Smooth muscle cell (in vitro differentiated cells): ENCODE measurements around the gene S1PR5. TPM values are rescaled to one million over a fixed set of nuclear protein-coding genes. Genes with fewer than 3 reads are reported as not detected.
A peak's percentile ranks its signal among the peaks of the same experiment; 100 is the strongest.

Experiments used
- DNase-seq: peaks from one replicate; lab custom pipeline; 2025; ENCODE audit not compliant: unreplicated experiment; lab: John Stamatoyannopoulos, UW
- H2AFZ ChIP-seq: fragments of 200-600 bp; sonication (generic); 2 replicates; pipeline ENCODE4 v1.6.0; 2016; ENCODE audit warnings: antibody characterized with exemption, low read depth, mild to moderate bottlenecking
- H3F3A ChIP-seq: fragments of 200-600 bp; sonication (generic); 2 replicates; pipeline ENCODE4 v1.6.0; 2017; ENCODE audit warnings: antibody characterized with exemption, low read depth
- H3K27ac ChIP-seq: fragments of 200-600 bp; sonication (generic); 2 replicates; pipeline ENCODE4 v1.5.1; 2016; ENCODE audit warnings: low read depth, mild to moderate bottlenecking
- H3K27me3 ChIP-seq: fragments of 200-600 bp; sonication (generic); 2 replicates; pipeline ENCODE4 v1.6.1; 2016; ENCODE audit warnings: low read depth, mild to moderate bottlenecking
- H3K36me3 ChIP-seq: fragments of 200-600 bp; sonication (generic); 2 replicates; pipeline ENCODE4 v1.5.1; 2016; ENCODE audit warnings: low read depth
- H3K4me1 ChIP-seq: fragments of 200-600 bp; sonication (generic); 2 replicates; pipeline ENCODE4 v1.5.1; 2016; ENCODE audit warnings: low read depth
- H3K4me2 ChIP-seq: fragments of 200-600 bp; sonication (generic); 2 replicates; pipeline ENCODE4 v1.6.0; 2016; ENCODE audit warnings: mild to moderate bottlenecking
- H3K4me3 ChIP-seq: fragments of 200-600 bp; sonication (generic); 2 replicates; pipeline ENCODE4 v1.5.1; 2016; ENCODE audit warnings: mild to moderate bottlenecking
- H3K79me2 ChIP-seq: fragments of 200-600 bp; sonication (generic); 2 replicates; pipeline ENCODE4 v1.6.0; 2016; ENCODE audit warnings: low read depth, mild to moderate bottlenecking
- H3K9ac ChIP-seq: fragments of 200-600 bp; sonication (generic); 2 replicates; pipeline ENCODE4 v1.6.0; 2016; ENCODE audit warnings: low read depth
- H3K9me3 ChIP-seq: fragments of 200-600 bp; sonication (generic); replicated peaks from 2 replicates; pipeline ENCODE4 v1.5.1; 2016; ENCODE audit warnings: low read depth
- H4K20me1 ChIP-seq: fragments of 200-600 bp; sonication (generic); 2 replicates; pipeline ENCODE4 v1.6.0; 2016; ENCODE audit warnings: low read depth
- WGBS: methylation state at CpG from one replicate; pipeline ENCODE4 v1.1.7; 2016; ENCODE audit warnings: low lambda C conversion rate; 5-methylcytosine and 5-hydroxymethylcytosine counted together
- polyA plus RNA-seq: library from polyadenylated mRNA; unstranded; fragments of >200 nt; fragmentation: Nextera tagmentation; extraction: Ambion mirVana; gene quantifications from 2 replicates; pipeline ENCODE4 v1.2.1, GENCODE V29; 2016
- total RNA-seq: library from RNA; depleted of rRNA; stranded (reverse); fragments of >200 nt; gene quantifications from 2 replicates; pipeline ENCODE4 v1.2.3, GENCODE V29; 2014
- TF ChIP-seq, protein P1 (sequence below): fragments of 200-600 bp; sonication (generic); IDR thresholded peaks from 2 replicates; pipeline ENCODE4 v1.5.1; 2017; ENCODE audit warnings: borderline replicate concordance, mild to moderate bottlenecking, antibody characterized with exemption; ENCODE audit not compliant: insufficient read depth, poor library complexity, severe bottlenecking

S1PR5 gene
- total and polyA plus RNA-seq, 2 experiments from 2014 or later: 5.3 to 9.0 TPM

DNA sequence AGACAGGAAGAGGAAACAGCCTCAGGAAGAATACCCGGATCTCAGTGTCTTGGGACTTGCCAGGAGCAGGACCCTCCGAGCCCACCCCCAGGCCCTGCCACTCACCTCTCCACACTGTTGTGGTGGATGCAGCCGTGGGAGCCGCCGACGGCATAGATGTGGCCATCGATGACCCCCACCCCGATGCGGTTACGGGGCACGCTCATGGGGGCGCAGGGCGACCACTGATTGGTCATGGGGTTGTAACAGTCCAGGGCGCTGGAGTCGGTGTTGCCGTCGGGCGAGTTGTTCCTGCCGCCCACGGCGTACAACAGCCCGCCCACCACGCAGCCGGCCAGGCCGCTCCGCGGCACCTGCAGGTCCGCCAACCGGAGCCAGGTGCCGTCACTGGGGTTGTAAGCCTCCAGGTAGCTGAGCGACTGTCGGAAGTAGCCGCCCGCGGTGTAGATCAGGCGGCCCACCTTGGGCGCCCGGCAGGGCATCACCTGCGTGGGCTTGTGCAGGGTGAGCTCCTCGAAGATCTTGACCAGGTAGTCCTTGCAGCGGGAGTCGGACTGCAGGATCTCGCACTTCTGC, 25.7 kb downstream of the S1PR5 start:
- Histone ChIP-seq H3K9ac (no peak overlapping the region), H3K4me3 (no peak overlapping the region), H3K4me2 (no peak overlapping the region), H4K20me1 (peaks cover 33% of the 10 kb centered on the region), H3F3A (no peaks in the 10 kb centered on the region), H3K27me3 (no peaks in the 10 kb centered on the region), H2AFZ (no peak overlapping the region), H3K36me3 (peaks cover 6% of the 10 kb centered on the region), H3K9me3 (no peaks in the 10 kb centered on the region), H3K4me1 (no peaks in the 10 kb centered on the region), H3K79me2 (peaks cover 4% of the 10 kb centered on the region), H3K27ac (no peak overlapping the region)
- TF ChIP-seq, protein P1, sequence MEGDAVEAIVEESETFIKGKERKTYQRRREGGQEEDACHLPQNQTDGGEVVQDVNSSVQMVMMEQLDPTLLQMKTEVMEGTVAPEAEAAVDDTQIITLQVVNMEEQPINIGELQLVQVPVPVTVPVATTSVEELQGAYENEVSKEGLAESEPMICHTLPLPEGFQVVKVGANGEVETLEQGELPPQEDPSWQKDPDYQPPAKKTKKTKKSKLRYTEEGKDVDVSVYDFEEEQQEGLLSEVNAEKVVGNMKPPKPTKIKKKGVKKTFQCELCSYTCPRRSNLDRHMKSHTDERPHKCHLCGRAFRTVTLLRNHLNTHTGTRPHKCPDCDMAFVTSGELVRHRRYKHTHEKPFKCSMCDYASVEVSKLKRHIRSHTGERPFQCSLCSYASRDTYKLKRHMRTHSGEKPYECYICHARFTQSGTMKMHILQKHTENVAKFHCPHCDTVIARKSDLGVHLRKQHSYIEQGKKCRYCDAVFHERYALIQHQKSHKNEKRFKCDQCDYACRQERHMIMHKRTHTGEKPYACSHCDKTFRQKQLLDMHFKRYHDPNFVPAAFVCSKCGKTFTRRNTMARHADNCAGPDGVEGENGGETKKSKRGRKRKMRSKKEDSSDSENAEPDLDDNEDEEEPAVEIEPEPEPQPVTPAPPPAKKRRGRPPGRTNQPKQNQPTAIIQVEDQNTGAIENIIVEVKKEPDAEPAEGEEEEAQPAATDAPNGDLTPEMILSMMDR: no peak
- WGBS: 99% methylated on average over 38 of the region's 43 CpGs
- no peak for DNase-seq

DNA sequence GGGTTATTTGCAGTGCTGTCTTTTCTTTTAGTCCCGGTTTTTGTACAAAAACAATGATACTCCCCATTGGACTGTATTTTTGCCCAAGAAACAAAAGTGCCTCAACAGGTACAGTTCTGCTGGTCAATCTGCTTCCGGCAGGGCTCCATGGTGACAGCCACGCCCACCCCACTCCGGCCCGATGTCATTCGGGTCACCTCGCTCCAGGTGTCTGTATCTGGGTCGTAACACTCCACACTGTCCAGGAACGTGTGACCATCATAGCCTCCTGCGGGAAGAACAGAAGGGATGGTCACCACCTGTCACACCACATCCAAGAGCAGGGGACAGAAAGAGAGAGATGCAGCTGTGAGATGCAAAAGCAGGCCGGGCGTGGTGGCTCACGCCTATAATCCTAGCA, 30.7 kb downstream of the S1PR5 start:
- Histone ChIP-seq H3K9ac (no peak overlapping the region), H3K4me3 (no peak overlapping the region), H3K27me3 (no peaks in the 10 kb centered on the region), H3K9me3 (no peaks in the 10 kb centered on the region), H3K79me2 (peaks cover 4% of the 10 kb centered on the region), H3K4me2 (no peak overlapping the region), H3K27ac (no peak overlapping the region), H3F3A (no peaks in the 10 kb centered on the region), H3K4me1 (no peaks in the 10 kb centered on the region), H3K36me3 (no peaks in the 10 kb centered on the region), H2AFZ (no peak overlapping the region), H4K20me1 (peaks cover 22% of the 10 kb centered on the region)
- DNase-seq: no peak
- TF ChIP-seq, protein P1: no peak
- WGBS: 95% methylated on average over 13 of the region's 13 CpGs

DNA sequence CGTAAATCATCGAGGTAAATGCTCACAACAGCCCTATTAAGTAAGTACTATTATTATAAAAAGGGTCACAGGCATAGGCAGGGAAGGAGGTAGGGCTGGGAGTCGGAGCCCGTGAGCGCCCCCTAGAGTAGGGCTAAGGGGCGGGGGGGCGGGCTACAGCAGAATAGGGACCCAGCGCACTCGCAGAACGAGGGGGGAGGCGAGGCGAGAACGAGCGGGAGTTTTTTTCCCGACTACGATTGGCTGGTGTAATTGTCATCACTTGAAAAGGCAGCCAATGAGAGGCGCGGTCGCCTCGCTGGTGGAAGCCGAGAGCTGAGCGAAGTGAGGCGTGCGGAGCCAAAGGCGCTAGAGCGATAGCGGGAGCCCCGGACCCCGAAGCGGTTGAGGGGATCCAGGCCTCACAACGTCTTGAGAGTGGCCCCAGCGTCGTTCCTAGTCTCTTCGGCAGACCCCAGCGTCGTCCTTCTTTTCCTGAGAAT, 38.3 kb downstream of the S1PR5 start:
- 9% methylated on average over 33 of the region's 36 CpGs for WGBS
- H4K20me1 ChIP-seq: no peaks in the 10 kb centered on the region
- peak overlapping the region; percentile 15 for H3K4me3 ChIP-seq
- no peaks in the 10 kb centered on the region for H3K27me3 ChIP-seq
- H3K4me2 ChIP-seq: peak overlapping the region; percentile 89
- no peaks in the 10 kb centered on the region for H3K9me3 ChIP-seq
- H3K27ac ChIP-seq: no peak overlapping the region
- peak; percentile 42 for DNase-seq
- no peaks in the 10 kb centered on the region for H3F3A ChIP-seq
- no peaks in the 10 kb centered on the region for H3K79me2 ChIP-seq
- H3K36me3 ChIP-seq: no peaks in the 10 kb centered on the region
- no peaks in the 10 kb centered on the region for H3K4me1 ChIP-seq
- no peak overlapping the region for H3K9ac ChIP-seq
- no peak overlapping the region for H2AFZ ChIP-seq
- TF ChIP-seq, protein P1: peak; percentile 68

DNA sequence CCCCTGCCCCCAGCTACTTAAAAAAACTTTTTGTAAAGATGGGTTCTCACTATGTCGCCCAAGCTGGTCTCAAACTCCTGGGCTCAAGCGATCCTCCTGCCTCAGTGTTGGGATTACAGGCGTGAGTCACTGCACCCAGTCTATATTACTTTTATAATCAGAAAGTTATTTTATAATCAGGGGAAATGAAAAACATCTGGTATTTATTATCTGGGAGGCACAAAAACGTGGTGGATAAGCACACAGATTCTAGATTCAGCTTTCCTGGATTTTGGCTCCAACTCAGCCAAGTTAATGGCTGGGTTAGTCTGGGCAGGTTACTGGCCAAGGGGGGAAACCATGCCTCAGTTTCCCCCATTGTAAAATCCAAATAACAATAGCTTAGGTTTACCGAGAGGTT, 38.8 kb downstream of the S1PR5 start:
- Histone ChIP-seq H3K36me3 (no peaks in the 10 kb centered on the region), H4K20me1 (no peaks in the 10 kb centered on the region), H3K4me2 (peak overlapping the region; percentile 89), H2AFZ (no peak overlapping the region), H3K9me3 (no peaks in the 10 kb centered on the region), H3K4me1 (no peaks in the 10 kb centered on the region), H3K79me2 (no peaks in the 10 kb centered on the region), H3K27me3 (no peaks in the 10 kb centered on the region), H3K9ac (no peak overlapping the region), H3F3A (no peaks in the 10 kb centered on the region), H3K4me3 (peak overlapping the region; percentile 15), H3K27ac (no peak overlapping the region)
- 49% methylated on average over 5 of the region's 5 CpGs for WGBS
- no peak for DNase-seq
- TF ChIP-seq, protein P1: no peak
